HepG2 (cell line): ENCODE data around the gene SLC38A4. TPM values are rescaled to one million over a fixed set of nuclear protein-coding genes. Genes with fewer than 3 reads are reported as not detected.

Source experiments
- ATAC-seq: fragments of 200-7000 bp; cut with Tn5 transposase; 3 replicates; pipeline ENCODE4 v1.9.1; 2020; ENCODE audit warnings: mild to moderate bottlenecking, moderate library complexity
- BruUV-seq: library from RNA; stranded (reverse); fragments of 400-500 nt; replicated peaks from 2 replicates; lab custom pipeline; 2021; lab: Mats Ljungman, UMichigan
- CTCF ChIA-PET: fragments of 300-600 bp; formaldehyde crosslinking; extraction: SDS; loops from one replicate; lab custom pipeline; 2021; ENCODE audit warnings: low total read pairs, inconsistent platforms, low intra/inter-chr PET ratio; lab: Yijun Ruan, JAX
- POLR2A ChIA-PET: fragments of 350-600 bp; sonication (Branson Sonifier 250); formaldehyde crosslinking; loops from one replicate; lab custom pipeline; 2020; ENCODE audit warnings: antibody characterized with exemption, inconsistent platforms; lab: Yijun Ruan, JAX
- DNase-seq: peaks from one replicate; pipeline ENCODE4 v3.0.0-alpha.2; 2015; ENCODE audit warnings: low spot score
- FAIRE-seq: peaks from 3 replicates; lab custom pipeline; 2011; peaks lifted over from hg19 to GRCh38; lab: Jason Lieb, UNC
- H2AFZ ChIP-seq: one replicate; pipeline ENCODE4 v1.6.1; 2011; ENCODE audit warnings: low read length, inconsistent platforms
- H3K27ac ChIP-seq: fragments of 300-600 bp; 3 replicates; pipeline ENCODE4 v1.8.0; 2011; ENCODE audit warnings: mixed run types, mild to moderate bottlenecking, mixed read lengths, low read length, inconsistent platforms; ENCODE audit not compliant: insufficient read depth; ENCODE audit errors: extremely low read length
- H3K27me3 ChIP-seq, 2 experiments: fragments of 200-600 bp in 1 of 2; 2 replicates in 1 of 2; 3 replicates in 1 of 2; pipeline versions ENCODE4 v1.6.0 to v1.8.0; 2011; ENCODE audit warnings: low read length in 2 of 2, mild to moderate bottlenecking in 2 of 2, moderate library complexity in 2 of 2, inconsistent platforms in 1 of 2; ENCODE audit not compliant: insufficient read depth in 2 of 2, control insufficient read depth in 1 of 2
- H3K36me3 ChIP-seq, 2 experiments: fragments of 200-600 bp in 1 of 2; replicated peaks in 1 of 2; 2 replicates in 1 of 2; 3 replicates in 1 of 2; pipeline versions ENCODE4 v1.5.1 to v1.8.0; 2011; ENCODE audit warnings: low read length in 2 of 2, inconsistent platforms in 1 of 2; ENCODE audit not compliant: insufficient read depth in 2 of 2, control insufficient read depth in 1 of 2
- H3K4me1 ChIP-seq: 2 replicates; pipeline ENCODE4 v1.5.1; 2012; ENCODE audit warnings: low read length, inconsistent platforms; ENCODE audit not compliant: insufficient read depth
- H3K4me2 ChIP-seq: 2 replicates; pipeline ENCODE4 v1.6.0; 2011; ENCODE audit warnings: low read depth, low read length, inconsistent platforms
- H3K4me3 ChIP-seq, 3 experiments: fragments of 200-600 bp in 1 of 3; sonication (generic), shearing (Covaris generic) in 1 of 3; replicated peaks in 1 of 3; 2 replicates each; pipeline ENCODE4 v1.5.1; 2011 to 2016; ENCODE audit warnings: low read length in 3 of 3, inconsistent platforms in 2 of 3, low read depth in 2 of 3, mild to moderate bottlenecking in 2 of 3, control low read depth in 1 of 3, mixed read lengths in 1 of 3; ENCODE audit not compliant: insufficient read depth in 1 of 3
- H3K79me2 ChIP-seq: one replicate; pipeline ENCODE4 v1.6.1; 2011; ENCODE audit warnings: low read length, inconsistent platforms; ENCODE audit not compliant: insufficient read depth
- H3K9ac ChIP-seq: 2 replicates; pipeline ENCODE4 v1.6.0; 2011; ENCODE audit warnings: mild to moderate bottlenecking, low read depth, low read length, inconsistent platforms; ENCODE audit not compliant: insufficient read depth
- H3K9me3 ChIP-seq: 2 replicates; pipeline ENCODE4 v1.5.1; 2012; ENCODE audit warnings: mild to moderate bottlenecking, low read length
- H4K20me1 ChIP-seq: 2 replicates; pipeline ENCODE4 v1.6.0; 2011; ENCODE audit warnings: inconsistent platforms, mild to moderate bottlenecking, low read length, moderate library complexity; ENCODE audit not compliant: insufficient read depth
- E2F2 ChIP-seq: sonication (generic); formaldehyde crosslinking; IDR thresholded peaks from 2 replicates; pipeline ENCODE4 v1.4.0; 2020; ENCODE audit warnings: missing genetic modification reagents, borderline replicate concordance
- PCBP1 ChIP-seq: fragments of 200-400 bp; formaldehyde crosslinking; IDR thresholded peaks from 2 replicates; pipeline ENCODE4 v1.6.1; 2017; ENCODE audit warnings: mild to moderate bottlenecking, low read depth, low read length, borderline replicate concordance
- ZNF644 ChIP-seq: IDR thresholded peaks from 2 replicates; pipeline ENCODE4 v1.6.1; 2016; ENCODE audit warnings: low read depth
- ZNF7 ChIP-seq: IDR thresholded peaks from 2 replicates; pipeline ENCODE4 v1.6.1; 2016; ENCODE audit warnings: missing biosample characterization, missing genetic modification reagents
- WGBS: methylation state at CpG from one replicate; pipeline ENCODE4 v1.1.6; 2017; ENCODE audit warnings: low lambda C conversion rate; 5-methylcytosine and 5-hydroxymethylcytosine counted together
- in situ Hi-C: cut with HindIII; loops from 2 replicates; pipeline ENCODE4 v1.10.0; 2017; ENCODE audit warnings: low pct_unique_long_range_greater_than_20kb; ENCODE audit not compliant: extremely low pct_ligation_motif_present
- intact Hi-C: fragments of 100-400 bp; cut with micrococcal nuclease; formaldehyde crosslinking; loops from one replicate; pipeline ENCODE4 v1.10.0; 2022; ENCODE audit not compliant: unreplicated experiment
- polyA plus RNA-seq, 8 experiments: library from polyadenylated mRNA; depleted of rRNA in 3 of 8; stranded (reverse) in 7 of 8; unstranded in 1 of 8; fragments of >200 nt; fragmentation: Illumina TruSeq in 4 of 8; extraction: Trizol in 4 of 8; gene quantifications; 2 replicates each; pipeline versions ENCODE4 v1.2.1 to v1.2.3, GENCODE V29; 2011 to 2016; ENCODE audit warnings: low read depth in 4 of 8, missing spikeins in 1 of 8, mixed read lengths in 1 of 8; ENCODE audit not compliant: insufficient read depth in 1 of 8
- total RNA-seq, 5 experiments: library from RNA; depleted of rRNA; stranded (reverse); fragments of >200 nt; fragmentation: Illumina TruSeq; extraction: Trizol; gene quantifications; 2 replicates each; pipeline ENCODE4 v1.2.3, GENCODE V29; 2016; ENCODE audit warnings: low read depth in 1 of 5

The SLC38A4 gene
- total and polyA plus RNA-seq, 2 of the 13 experiments (the other 11 are each of a cell fraction or from before 2014, with no cell fraction given) = 3.5 to 5.2 TPM

- ATAC-seq = no peak
- in situ Hi-C loops = no loop called here
These were observed 14.6 kb downstream of the SLC38A4 start for GRCh38 chr12:46811185-46811584.

GRCh38 chr12:46808955-46809697, 16.7 kb downstream of the SLC38A4 start:
- H3K9me3 ChIP-seq = no peaks in the 10 kb centered on the region
- POLR2A ChIA-PET = no interaction called here
- no peak overlapping the region for H3K9ac ChIP-seq
- H3K36me3 ChIP-seq = no peaks in the 10 kb centered on the region
- CTCF ChIA-PET = no interaction called here
- no peak for DNase-seq
- no peaks in the 10 kb centered on the region for H4K20me1 ChIP-seq
- intact Hi-C loops (no loop called here), in situ Hi-C loops (no loop called here)
- peaks cover 59% of the 10 kb centered on the region for H3K4me1 ChIP-seq
- no peak for FAIRE-seq
- H3K27ac ChIP-seq = peak overlapping the region; percentile 6
- H3K27me3 ChIP-seq = no peaks in the 10 kb centered on the region
- H2AFZ ChIP-seq = no peak overlapping the region
- no peak overlapping the region for H3K4me3 ChIP-seq
- BruUV-seq = no TSS peak
- H3K79me2 ChIP-seq = no peaks in the 10 kb centered on the region
- peak; percentile 55; the same call in 2 of the 3 replicates for ATAC-seq
- WGBS = 23% methylated on average over 5 of the region's 5 CpGs
- H3K4me2 ChIP-seq = peak overlapping the region; percentile 34; the same call in 1 of the 2 replicates
- TF ChIP-seq ZNF644 (CRISPR knock-in tag) = 0 out of 2 replicates have a peak, but pooled peaks have one; percentile 22
- no peak for TF ChIP-seq E2F2 (CRISPR knock-in tag)

More at GRCh38 chr12:46811185-46811584, 14.6 kb downstream of the SLC38A4 start:
- H3K27me3 ChIP-seq = no peaks in the 10 kb centered on the region
- H3K9ac ChIP-seq = no peak overlapping the region
- TF ChIP-seq PCBP1 (no peak), ZNF7 (0 out of 2 replicates have a peak, but pooled peaks have one; percentile 27)
- CTCF ChIA-PET = no interaction called here
- peaks cover 73% of the 10 kb centered on the region for H3K4me1 ChIP-seq
- H3K4me3 ChIP-seq = no peak overlapping the region
- no peak overlapping the region for H3K27ac ChIP-seq
- no peak overlapping the region for H3K4me2 ChIP-seq
- DNase-seq = no peak
- H2AFZ ChIP-seq = no peak overlapping the region
- no peaks in the 10 kb centered on the region for H3K79me2 ChIP-seq
- H4K20me1 ChIP-seq = no peaks in the 10 kb centered on the region
- intact Hi-C loops = no loop called here
- no TSS peak for BruUV-seq
- WGBS = 81% methylated on average over 1 of the region's 1 CpG
- POLR2A ChIA-PET = interaction anchor here (1.0 to 1.1 kb wide), 2 partner anchors 13 to 15 kb away, joined by 3 read pairs; no protein-coding TSS in a partner anchor
- no peaks in the 10 kb centered on the region for H3K36me3 ChIP-seq
- FAIRE-seq = no peak
- no peaks in the 10 kb centered on the region for H3K9me3 ChIP-seq
